Esophagus squamous epithelium (tissue), 5 donors: Measurements from ENCODE around the gene OR10H3. TPM values are rescaled to one million over a fixed set of nuclear protein-coding genes. Genes with fewer than 3 reads are reported as not detected.

Experiments used
- DNase-seq: peaks from one replicate; lab custom pipeline; 2025; lab: John Stamatoyannopoulos, UW
- H3K27ac ChIP-seq, 4 donors: fragments of 200-600 bp; sonication (generic); one replicate each; pipeline ENCODE4 v1.5.1; 2016 to 2019; ENCODE audit warnings: mild to moderate bottlenecking in 1 of 4
- H3K27me3 ChIP-seq, 4 donors: fragments of 200-600 bp; sonication (generic); 1 replicate in 3 of 4; 2 replicates in 1 of 4; pipeline versions ENCODE4 v1.5.1 to v1.6.0; 2017 to 2021; ENCODE audit warnings: antibody characterized with exemption in 1 of 4
- H3K36me3 ChIP-seq, 3 donors: fragments of 200-600 bp; sonication (generic); one replicate each; pipeline ENCODE4 v1.5.1; 2016 to 2019
- H3K4me1 ChIP-seq, 3 donors: fragments of 200-600 bp; sonication (generic); one replicate each; pipeline ENCODE4 v1.5.1; 2017 to 2019
- H3K4me3 ChIP-seq, 4 donors: fragments of 200-600 bp; sonication (generic); 1 replicate in 3 of 4; 2 replicates in 1 of 4; pipeline ENCODE4 v1.5.1; 2016 to 2019; ENCODE audit warnings: mild to moderate bottlenecking in 2 of 4, moderate library complexity in 1 of 4
- H3K9me3 ChIP-seq, 3 donors: fragments of 200-600 bp; sonication (generic); one replicate each; pipeline ENCODE4 v1.5.1; 2016 to 2019
- POLR2A ChIP-seq, 4 donors: fragments of 450-650 bp; IDR thresholded peaks; one replicate each; pipeline ENCODE4 v1.6.1; 2017; ENCODE audit warnings: antibody characterized with exemption in 4 of 4, mild to moderate bottlenecking in 4 of 4, moderate library complexity in 3 of 4
- WGBS, 2 donors: methylation state at CpG; one replicate each; pipeline ENCODE4 v1.1.5; 2018; 5-methylcytosine and 5-hydroxymethylcytosine counted together
- intact Hi-C: fragments of 100-400 bp; cut with DNase I; formaldehyde crosslinking; loops from one replicate; pipeline ENCODE4 v1.15.0; 2022
- total RNA-seq, 4 donors: library from RNA; depleted of rRNA; stranded (reverse); fragments of >200 nt; gene quantifications; one replicate each; pipeline ENCODE4 v1.1.0, GENCODE V29; 2016
- TF ChIP-seq, protein P1 (sequence below), 6 experiments: fragments of 450-650 bp in 4 of 6; fragments of 200-600 bp in 2 of 6; sonication (generic) in 2 of 6; IDR thresholded peaks; one replicate each; pipeline ENCODE4 v1.5.1; 2016 to 2019; ENCODE audit warnings: antibody characterized with exemption in 6 of 6, mild to moderate bottlenecking in 4 of 6, moderate library complexity in 4 of 6
- donor health status: DM: yes; HTN: yes; CAD: no.

Gene OR10H3
- total RNA-seq, 4 donors from 2014 or later, result not detected

DNA sequence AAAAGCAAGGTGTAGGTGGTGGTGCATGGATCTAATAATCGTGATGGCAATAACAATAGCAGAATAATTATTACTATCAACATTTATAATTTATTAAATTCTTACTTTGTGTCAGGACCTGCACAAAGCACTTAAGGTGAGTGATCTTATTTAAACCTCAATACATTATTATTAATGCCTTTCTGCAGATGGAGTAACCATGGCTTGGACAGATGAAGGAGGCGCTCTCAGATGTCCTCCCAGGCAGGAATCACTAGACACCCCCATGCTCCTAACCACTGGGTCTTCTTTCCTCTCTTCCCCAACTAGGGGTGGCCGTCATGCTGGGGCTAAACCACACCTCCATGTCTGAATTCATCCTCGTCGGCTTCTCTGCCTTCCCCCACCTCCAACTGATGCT, 10.1 kb upstream of the OR10H3 start, which contains the start of gene OR10H2:
Gene OR10H2, plus strand, starts transcription at position 301 of the 400 bp plus-strand sequence. Its CDS starts 20 bp downstream, at position 321.
- no peaks in the 10 kb centered on the region for H3K9me3 ChIP-seq
- H3K27ac ChIP-seq, result no peak within 1 kb of the TSS
- intact Hi-C loops, result no loop called here
- peaks cover 0 to 8% (median 0%) of the 10 kb centered on the region in 3 donors for H3K4me1 ChIP-seq
- no peak within 1 kb of the TSS for H3K4me3 ChIP-seq
- peaks cover 0 to 57% (median 0%) of the 10 kb centered on the region in 4 donors for H3K27me3 ChIP-seq
- WGBS, 2 donors, result 63 to 77% methylated on average over 5 of the region's 5 CpGs
- H3K36me3 ChIP-seq, result no peaks in the 10 kb centered on the region
- no peak for TF ChIP-seq POLR2A (IDR thresholded peaks at IDR 0.05)
- TF ChIP-seq, protein P1, sequence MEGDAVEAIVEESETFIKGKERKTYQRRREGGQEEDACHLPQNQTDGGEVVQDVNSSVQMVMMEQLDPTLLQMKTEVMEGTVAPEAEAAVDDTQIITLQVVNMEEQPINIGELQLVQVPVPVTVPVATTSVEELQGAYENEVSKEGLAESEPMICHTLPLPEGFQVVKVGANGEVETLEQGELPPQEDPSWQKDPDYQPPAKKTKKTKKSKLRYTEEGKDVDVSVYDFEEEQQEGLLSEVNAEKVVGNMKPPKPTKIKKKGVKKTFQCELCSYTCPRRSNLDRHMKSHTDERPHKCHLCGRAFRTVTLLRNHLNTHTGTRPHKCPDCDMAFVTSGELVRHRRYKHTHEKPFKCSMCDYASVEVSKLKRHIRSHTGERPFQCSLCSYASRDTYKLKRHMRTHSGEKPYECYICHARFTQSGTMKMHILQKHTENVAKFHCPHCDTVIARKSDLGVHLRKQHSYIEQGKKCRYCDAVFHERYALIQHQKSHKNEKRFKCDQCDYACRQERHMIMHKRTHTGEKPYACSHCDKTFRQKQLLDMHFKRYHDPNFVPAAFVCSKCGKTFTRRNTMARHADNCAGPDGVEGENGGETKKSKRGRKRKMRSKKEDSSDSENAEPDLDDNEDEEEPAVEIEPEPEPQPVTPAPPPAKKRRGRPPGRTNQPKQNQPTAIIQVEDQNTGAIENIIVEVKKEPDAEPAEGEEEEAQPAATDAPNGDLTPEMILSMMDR (IDR thresholded peaks at IDR 0.05), result no peak
- DNase-seq, result no peak

DNA sequence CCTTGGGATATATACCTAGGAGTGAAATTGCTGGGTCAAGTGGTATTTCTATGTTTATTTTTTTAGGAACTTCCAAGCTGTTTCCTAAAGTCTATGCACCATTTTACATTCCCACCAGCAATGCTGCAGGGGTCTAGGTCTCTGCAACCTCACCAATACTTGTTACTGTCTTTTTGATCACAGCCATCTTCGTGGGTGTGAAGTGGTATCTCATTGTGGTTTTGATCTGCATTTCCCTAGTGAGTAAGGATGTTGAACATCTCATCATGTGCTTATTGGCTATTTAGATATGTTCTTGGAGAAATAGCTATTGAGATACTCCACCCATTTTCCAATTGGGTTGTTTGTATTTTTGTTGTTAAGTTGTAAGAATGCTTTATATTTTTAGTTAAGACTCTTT, 7.2 kb upstream of the OR10H3 start:
- DNase-seq, result no peak
- H3K27me3 ChIP-seq, result peaks cover 0 to 29% (median 0%) of the 10 kb centered on the region in 4 donors
- intact Hi-C loops, result no loop called here
- no peaks in the 10 kb centered on the region for H3K36me3 ChIP-seq
- H3K27ac ChIP-seq, result no peak overlapping the region
- TF ChIP-seq POLR2A (IDR thresholded peaks at IDR 0.05), result no peak
- TF ChIP-seq, protein P1 (IDR thresholded peaks at IDR 0.05), result no peak
- no peaks in the 10 kb centered on the region for H3K9me3 ChIP-seq
- WGBS, 2 donors, result 26 to 40% methylated on average over 1 of the region's 1 CpG
- no peaks in the 10 kb centered on the region for H3K4me1 ChIP-seq
- H3K4me3 ChIP-seq, result no peak overlapping the region

DNA sequence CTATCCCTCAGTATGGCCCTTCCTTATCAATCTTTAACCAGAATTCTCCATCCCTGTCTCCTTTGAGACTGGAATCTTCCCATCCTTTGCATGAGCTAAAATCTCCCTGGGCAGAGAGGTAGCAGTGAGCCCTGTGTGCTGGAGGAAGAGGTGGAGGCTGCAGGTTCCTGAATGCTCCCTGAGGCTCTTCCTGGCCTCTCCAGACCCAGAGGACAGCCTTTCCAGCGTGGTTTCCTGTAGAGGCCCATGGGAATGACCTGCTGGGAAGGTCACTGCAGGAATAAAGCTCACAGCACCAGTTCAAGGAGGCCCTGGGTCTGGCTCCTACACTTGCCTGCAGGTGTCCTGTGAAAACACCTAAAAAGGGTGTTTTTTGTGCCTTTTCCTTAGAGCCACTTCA, 5.4 kb upstream of the OR10H3 start:
- Histone ChIP-seq H3K27ac (no peak overlapping the region), H3K4me3 (no peak overlapping the region), H3K4me1 (no peaks in the 10 kb centered on the region), H3K9me3 (no peaks in the 10 kb centered on the region), H3K36me3 (no peaks in the 10 kb centered on the region), H3K27me3 (peaks cover 0 to 11% (median 0%) of the 10 kb centered on the region in 4 donors)
- 14% methylated on average over 1 of the region's 1 CpG; no CpG with 5 or more reads in 1 of the 2 donors for WGBS, 2 donors
- intact Hi-C loops, result no loop called here
- DNase-seq, result no peak
- TF ChIP-seq POLR2A (IDR thresholded peaks at IDR 0.05), result no peak
- TF ChIP-seq, protein P1 (IDR thresholded peaks at IDR 0.05), result no peak

DNA sequence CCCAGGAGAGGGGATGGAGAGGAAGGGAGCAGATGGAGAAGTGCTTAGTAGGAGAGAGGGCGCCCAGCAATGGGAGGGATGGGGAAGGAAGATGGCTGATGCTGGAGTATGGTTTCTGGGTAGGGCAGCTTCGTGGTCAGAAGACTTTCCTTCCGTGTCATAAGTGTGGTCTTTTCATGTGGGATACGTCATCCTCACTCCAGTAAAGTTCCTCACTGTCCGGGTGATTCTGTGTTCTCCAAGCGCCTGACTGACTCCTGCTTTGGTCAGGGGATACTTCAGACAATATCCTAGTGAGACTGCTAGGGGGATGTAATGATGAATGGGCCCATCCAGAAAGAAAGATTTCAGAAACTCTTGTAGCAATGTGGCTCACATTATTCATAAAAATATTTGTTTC, 3.9 kb upstream of the OR10H3 start:
- peaks cover 0 to 5% (median 0%) of the 10 kb centered on the region in 4 donors for H3K27me3 ChIP-seq
- intact Hi-C loops, result no loop called here
- no peaks in the 10 kb centered on the region for H3K4me1 ChIP-seq
- H3K4me3 ChIP-seq, result no peak overlapping the region
- H3K9me3 ChIP-seq, result no peaks in the 10 kb centered on the region
- no peak overlapping the region for H3K27ac ChIP-seq
- no peak for DNase-seq
- TF ChIP-seq, protein P1 (IDR thresholded peaks at IDR 0.05), result no peak
- no peak for TF ChIP-seq POLR2A (IDR thresholded peaks at IDR 0.05)
- no peaks in the 10 kb centered on the region for H3K36me3 ChIP-seq
- WGBS, 2 donors, result 55 to 66% methylated on average over 6 of the region's 6 CpGs

DNA sequence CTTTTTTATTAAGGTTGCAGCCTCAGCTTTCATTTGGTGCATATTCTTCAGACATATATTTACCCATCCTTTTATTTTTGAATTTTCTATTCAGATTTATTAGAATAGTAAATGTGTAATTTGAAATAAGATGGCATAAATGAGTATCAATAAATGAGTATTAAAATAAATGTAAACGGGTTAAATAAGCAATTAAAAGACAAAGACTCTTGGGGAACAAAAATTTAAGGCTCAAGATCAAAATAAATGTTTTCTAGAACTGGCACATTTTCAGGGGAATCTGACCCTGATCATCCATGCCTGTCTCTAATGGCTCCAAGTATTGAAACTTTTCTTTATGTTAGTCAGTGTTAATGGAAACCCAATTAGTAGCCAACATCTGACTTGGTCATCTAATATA, 3.0 kb downstream of the OR10H3 start:
- intact Hi-C loops, result no loop called here
- Histone ChIP-seq H3K9me3 (peaks cover 0 to 26% (median 8%) of the 10 kb centered on the region in 3 donors), H3K36me3 (no peaks in the 10 kb centered on the region), H3K27ac (no peak overlapping the region), H3K4me3 (no peak overlapping the region), H3K27me3 (peaks cover 0 to 22% (median 0%) of the 10 kb centered on the region in 4 donors), H3K4me1 (no peaks in the 10 kb centered on the region)
- no peak for DNase-seq
- TF ChIP-seq POLR2A (IDR thresholded peaks at IDR 0.05), result no peak
- TF ChIP-seq, protein P1 (IDR thresholded peaks at IDR 0.05), result no peak
- 44 to 68% methylated on average over 1 of the region's 1 CpG for WGBS, 2 donors
